ENCODE measurements around the gene EMC10. TPM values are rescaled to one million over a fixed set of nuclear protein-coding genes. Genes with fewer than 3 reads are reported as not detected.

EMC10 gene
- total and polyA plus RNA-seq, 10 of the 15 experiments (the other 5 are each of a cell fraction or from before 2014, with no cell fraction given): 2.5 to 77.3 (median 20.3) TPM

DNA sequence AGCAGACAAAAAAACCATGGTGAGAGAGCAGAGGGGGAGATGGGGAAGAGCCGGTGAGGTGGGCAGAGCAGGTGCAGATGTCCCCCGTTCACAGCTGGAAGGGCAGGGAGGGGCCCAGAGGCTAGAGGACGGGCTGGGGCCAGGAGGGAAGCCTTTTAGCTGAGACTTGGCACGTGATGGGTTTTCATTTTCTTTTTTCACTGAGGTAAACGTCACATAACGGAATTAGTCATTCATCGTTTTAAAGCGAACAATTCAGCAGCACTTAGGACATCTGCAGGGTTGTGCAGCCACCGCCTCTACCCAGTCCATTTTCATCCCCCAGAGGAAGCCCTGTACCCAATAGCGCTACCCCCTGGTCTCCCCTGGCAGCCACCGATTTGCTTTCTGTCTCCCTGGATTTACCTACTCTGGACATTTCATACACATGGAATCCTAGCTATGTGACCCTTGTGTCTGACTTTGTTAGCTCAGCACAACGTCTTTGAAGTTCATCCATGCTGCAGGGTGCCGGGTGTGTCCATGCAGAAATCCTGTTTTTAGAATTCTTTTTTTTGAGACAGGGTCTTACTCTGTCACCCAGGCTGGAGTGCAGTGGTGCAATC is 16.0 kb upstream of the EMC10 start:
- in situ Hi-C loops (cut with MboI): loop anchor here (5.0 kb wide), 1 partner anchor 93 kb away; the partner anchor contains the start of gene NAPSA
- DNase-seq (ENCODE audit: low read depth, low spot score) (peak; percentile 75), ATAC-seq (peak; percentile 95), FAIRE-seq (peak; percentile 23)
- H3K9me3 ChIP-seq (replicated peaks; ENCODE audit: control insufficient read depth, insufficient read depth, low read length): no peaks in the 10 kb centered on the region
- no peaks in the 10 kb centered on the region for H3K79me2 ChIP-seq (ENCODE audit: control insufficient read depth, insufficient read depth, low read length)
- CTCF ChIA-PET: interaction anchor here (0.6 to 4.6 kb wide), 31 partner anchors 10 to 312 kb away, joined by 3 to 167 read pairs (median 5); partner anchors contain the start of genes JOSD2, KCNC3, NAPSA and NR1H2
- no peaks in the 10 kb centered on the region for H3K27me3 ChIP-seq (replicated peaks in 1 of 2; ENCODE audit: control insufficient read depth in 2 of 2, insufficient read depth in 2 of 2, low read length in 1 of 2)
- peak overlapping the region; percentile 34 for H3K9ac ChIP-seq (ENCODE audit: control insufficient read depth, insufficient read depth, low read length)
- no peaks in the 10 kb centered on the region for H4K20me1 ChIP-seq (ENCODE audit: control insufficient read depth, insufficient read depth)
- intact Hi-C loops (cut with micrococcal nuclease; ENCODE audit: unreplicated experiment): loop anchor here (2.0 kb wide), 2 partner anchors 29 to 41 kb away; partner anchors contain the start of gene SPIB
- POLR2A ChIA-PET: interaction anchor here (0.5 to 2.0 kb wide), 13 partner anchors 11 to 1467 kb away, joined by 3 to 35 read pairs (median 4); partner anchors contain the start of genes NAPSA, NR1H2, POLD1 and RUVBL2
- H2AFZ ChIP-seq (ENCODE audit: control insufficient read depth, low read depth, low read length): peak overlapping the region; percentile 86
- no peaks in the 10 kb centered on the region for H3K36me3 ChIP-seq (ENCODE audit: control insufficient read depth in 2 of 2, insufficient read depth in 2 of 2, low read length in 1 of 2)
- 5% methylated on average over 13 of the region's 13 CpGs for WGBS (ENCODE audit: insufficient coverage, insufficient replicate concordance, low lambda C conversion rate, missing lambda C conversion rate)
- H3K4me3 ChIP-seq: peak overlapping the region; percentile 45; the same call in 1 of the 2 replicates
- peaks cover 20% of the 10 kb centered on the region for H3K4me1 ChIP-seq (ENCODE audit: control insufficient read depth, insufficient read depth, low read length)
- RAD21 ChIA-PET (ENCODE audit: unreplicated experiment): interaction anchor here (0.6 to 3.9 kb wide), 29 partner anchors 13 to 304 kb away, joined by 3 to 72 read pairs (median 4); partner anchors contain the start of genes JOSD2, KCNC3, MYBPC2 and NAPSA
- peak overlapping the region; percentile 99 for H3K4me2 ChIP-seq (ENCODE audit: control insufficient read depth, insufficient read depth)
- H3K27ac ChIP-seq (ENCODE audit: control insufficient read depth, insufficient read depth): peak overlapping the region; percentile 73
- BruUV-seq (replicated peaks): no TSS peak
- SMC1A ChIA-PET (ENCODE audit: uncharacterized antibody, unreplicated experiment): interaction anchor here (0.6 to 4.6 kb wide), 23 partner anchors 17 to 119 kb away, joined by 3 to 68 read pairs (median 5); partner anchors contain the start of genes NAPSA, NR1H2, POLD1 and SPIB
- TF ChIP-seq RB1 (IDR thresholded peaks at IDR 0.05; ENCODE audit: borderline replicate concordance) (no peak; the same call in 1 of the 2 replicates), SREBF2 (IDR thresholded peaks at IDR 0.05; ENCODE audit: low read length) (no peak), JUNB (IDR thresholded peaks at IDR 0.05) (peak; percentile 51; the same call in 1 of the 2 replicates), SUPT20H (IDR thresholded peaks at IDR 0.05; ENCODE audit: borderline replicate concordance, control insufficient read depth, low read depth, low read length) (no peak), RAD21 (IDR thresholded peaks at IDR 0.05; ENCODE audit: insufficient read depth, low read depth, low read length) (peak; percentile 31; the same call in 1 of the 2 replicates), YY1 (IDR thresholded peaks at IDR 0.05; ENCODE audit: low read depth, low read length) (no peak), MYB (IDR thresholded peaks at IDR 0.05; ENCODE audit: borderline replicate concordance, low read depth, low read length) (no peak)
- TF ChIP-seq, protein P1, sequence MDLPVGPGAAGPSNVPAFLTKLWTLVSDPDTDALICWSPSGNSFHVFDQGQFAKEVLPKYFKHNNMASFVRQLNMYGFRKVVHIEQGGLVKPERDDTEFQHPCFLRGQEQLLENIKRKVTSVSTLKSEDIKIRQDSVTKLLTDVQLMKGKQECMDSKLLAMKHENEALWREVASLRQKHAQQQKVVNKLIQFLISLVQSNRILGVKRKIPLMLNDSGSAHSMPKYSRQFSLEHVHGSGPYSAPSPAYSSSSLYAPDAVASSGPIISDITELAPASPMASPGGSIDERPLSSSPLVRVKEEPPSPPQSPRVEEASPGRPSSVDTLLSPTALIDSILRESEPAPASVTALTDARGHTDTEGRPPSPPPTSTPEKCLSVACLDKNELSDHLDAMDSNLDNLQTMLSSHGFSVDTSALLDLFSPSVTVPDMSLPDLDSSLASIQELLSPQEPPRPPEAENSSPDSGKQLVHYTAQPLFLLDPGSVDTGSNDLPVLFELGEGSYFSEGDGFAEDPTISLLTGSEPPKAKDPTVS (IDR thresholded peaks at IDR 0.05; ENCODE audit: low read depth, low read length): no peak
- TF ChIP-seq, protein P2, sequence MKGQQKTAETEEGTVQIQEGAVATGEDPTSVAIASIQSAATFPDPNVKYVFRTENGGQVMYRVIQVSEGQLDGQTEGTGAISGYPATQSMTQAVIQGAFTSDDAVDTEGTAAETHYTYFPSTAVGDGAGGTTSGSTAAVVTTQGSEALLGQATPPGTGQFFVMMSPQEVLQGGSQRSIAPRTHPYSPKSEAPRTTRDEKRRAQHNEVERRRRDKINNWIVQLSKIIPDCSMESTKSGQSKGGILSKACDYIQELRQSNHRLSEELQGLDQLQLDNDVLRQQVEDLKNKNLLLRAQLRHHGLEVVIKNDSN (IDR thresholded peaks at IDR 0.05; ENCODE audit: borderline replicate concordance, extremely low read length, insufficient read depth, low read depth, low read length): peak; percentile 71
- TF ChIP-seq, protein P3, sequence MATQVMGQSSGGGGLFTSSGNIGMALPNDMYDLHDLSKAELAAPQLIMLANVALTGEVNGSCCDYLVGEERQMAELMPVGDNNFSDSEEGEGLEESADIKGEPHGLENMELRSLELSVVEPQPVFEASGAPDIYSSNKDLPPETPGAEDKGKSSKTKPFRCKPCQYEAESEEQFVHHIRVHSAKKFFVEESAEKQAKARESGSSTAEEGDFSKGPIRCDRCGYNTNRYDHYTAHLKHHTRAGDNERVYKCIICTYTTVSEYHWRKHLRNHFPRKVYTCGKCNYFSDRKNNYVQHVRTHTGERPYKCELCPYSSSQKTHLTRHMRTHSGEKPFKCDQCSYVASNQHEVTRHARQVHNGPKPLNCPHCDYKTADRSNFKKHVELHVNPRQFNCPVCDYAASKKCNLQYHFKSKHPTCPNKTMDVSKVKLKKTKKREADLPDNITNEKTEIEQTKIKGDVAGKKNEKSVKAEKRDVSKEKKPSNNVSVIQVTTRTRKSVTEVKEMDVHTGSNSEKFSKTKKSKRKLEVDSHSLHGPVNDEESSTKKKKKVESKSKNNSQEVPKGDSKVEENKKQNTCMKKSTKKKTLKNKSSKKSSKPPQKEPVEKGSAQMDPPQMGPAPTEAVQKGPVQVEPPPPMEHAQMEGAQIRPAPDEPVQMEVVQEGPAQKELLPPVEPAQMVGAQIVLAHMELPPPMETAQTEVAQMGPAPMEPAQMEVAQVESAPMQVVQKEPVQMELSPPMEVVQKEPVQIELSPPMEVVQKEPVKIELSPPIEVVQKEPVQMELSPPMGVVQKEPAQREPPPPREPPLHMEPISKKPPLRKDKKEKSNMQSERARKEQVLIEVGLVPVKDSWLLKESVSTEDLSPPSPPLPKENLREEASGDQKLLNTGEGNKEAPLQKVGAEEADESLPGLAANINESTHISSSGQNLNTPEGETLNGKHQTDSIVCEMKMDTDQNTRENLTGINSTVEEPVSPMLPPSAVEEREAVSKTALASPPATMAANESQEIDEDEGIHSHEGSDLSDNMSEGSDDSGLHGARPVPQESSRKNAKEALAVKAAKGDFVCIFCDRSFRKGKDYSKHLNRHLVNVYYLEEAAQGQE (IDR thresholded peaks at IDR 0.05; ENCODE audit: low read depth, low read length): no peak
- TF ChIP-seq, protein P4, sequence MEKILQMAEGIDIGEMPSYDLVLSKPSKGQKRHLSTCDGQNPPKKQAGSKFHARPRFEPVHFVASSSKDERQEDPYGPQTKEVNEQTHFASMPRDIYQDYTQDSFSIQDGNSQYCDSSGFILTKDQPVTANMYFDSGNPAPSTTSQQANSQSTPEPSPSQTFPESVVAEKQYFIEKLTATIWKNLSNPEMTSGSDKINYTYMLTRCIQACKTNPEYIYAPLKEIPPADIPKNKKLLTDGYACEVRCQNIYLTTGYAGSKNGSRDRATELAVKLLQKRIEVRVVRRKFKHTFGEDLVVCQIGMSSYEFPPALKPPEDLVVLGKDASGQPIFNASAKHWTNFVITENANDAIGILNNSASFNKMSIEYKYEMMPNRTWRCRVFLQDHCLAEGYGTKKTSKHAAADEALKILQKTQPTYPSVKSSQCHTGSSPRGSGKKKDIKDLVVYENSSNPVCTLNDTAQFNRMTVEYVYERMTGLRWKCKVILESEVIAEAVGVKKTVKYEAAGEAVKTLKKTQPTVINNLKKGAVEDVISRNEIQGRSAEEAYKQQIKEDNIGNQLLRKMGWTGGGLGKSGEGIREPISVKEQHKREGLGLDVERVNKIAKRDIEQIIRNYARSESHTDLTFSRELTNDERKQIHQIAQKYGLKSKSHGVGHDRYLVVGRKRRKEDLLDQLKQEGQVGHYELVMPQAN (conservative IDR thresholded peaks at IDR 0.05): no peak
- TF ChIP-seq, protein P5, sequence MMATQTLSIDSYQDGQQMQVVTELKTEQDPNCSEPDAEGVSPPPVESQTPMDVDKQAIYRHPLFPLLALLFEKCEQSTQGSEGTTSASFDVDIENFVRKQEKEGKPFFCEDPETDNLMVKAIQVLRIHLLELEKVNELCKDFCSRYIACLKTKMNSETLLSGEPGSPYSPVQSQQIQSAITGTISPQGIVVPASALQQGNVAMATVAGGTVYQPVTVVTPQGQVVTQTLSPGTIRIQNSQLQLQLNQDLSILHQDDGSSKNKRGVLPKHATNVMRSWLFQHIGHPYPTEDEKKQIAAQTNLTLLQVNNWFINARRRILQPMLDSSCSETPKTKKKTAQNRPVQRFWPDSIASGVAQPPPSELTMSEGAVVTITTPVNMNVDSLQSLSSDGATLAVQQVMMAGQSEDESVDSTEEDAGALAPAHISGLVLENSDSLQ (IDR thresholded peaks at IDR 0.05): no peak
